KOPT-K1 (cell line): ENCODE measurements around the gene RBM4.
A peak's percentile ranks its signal among the peaks of the same experiment; 100 is the strongest.
"Not testable (repeated sequence)": the region's sequence is repeated elsewhere in the genome, so short reads cannot be mapped to it uniquely, and the experiment has no call there.

ENCODE experiments used
- H3K27ac ChIP-seq: fragments of 200-600 bp; sonication (generic); 2 replicates; pipeline ENCODE4 v1.5.1; 2016; ENCODE audit warnings: antibody characterized with exemption, mild to moderate bottlenecking, low read depth, low read length; ENCODE audit not compliant: poor library complexity, severe bottlenecking
- H3K36me3 ChIP-seq: fragments of 200-600 bp; sonication (generic); 2 replicates; pipeline ENCODE4 v1.5.1; 2017; ENCODE audit warnings: antibody characterized with exemption, mild to moderate bottlenecking, low read length, moderate library complexity; ENCODE audit not compliant: insufficient read depth
- H3K9me3 ChIP-seq: fragments of 200-600 bp; sonication (generic); 2 replicates; pipeline ENCODE4 v1.5.1; 2017; ENCODE audit warnings: antibody characterized with exemption, low read length, mild to moderate bottlenecking; ENCODE audit not compliant: insufficient read depth, poor library complexity, severe bottlenecking

The RBM4 gene

GRCh38 chr11:66638177-66639065, at the start of gene RBM4:
RBM4 (plus strand) TSS chr11:66638703; CDS start chr11:66639712, 1,009 bp downstream.
- peak within 1 kb of the TSS; percentile 82 for H3K27ac ChIP-seq
- peaks cover 82% of the 10 kb centered on the region for H3K36me3 ChIP-seq
- no peaks in the 10 kb centered on the region for H3K9me3 ChIP-seq

- H3K9me3 ChIP-seq, H3K27ac ChIP-seq, H3K36me3 ChIP-seq: not testable (repeated sequence)
Observed at GRCh38 chr11:66589315-66589714, 49.2 kb upstream of the RBM4 start.

GRCh38 chr11:66589996-66590675, 48.4 kb upstream of the RBM4 start:
- Histone ChIP-seq H3K9me3 (no peaks in the 10 kb centered on the region), H3K36me3 (no peaks in the 10 kb centered on the region), H3K27ac (no peak overlapping the region)

- Histone ChIP-seq H3K9me3 (no peaks in the 10 kb centered on the region), H3K27ac (no peak overlapping the region), H3K36me3 (no peaks in the 10 kb centered on the region)
Observed at GRCh38 chr11:66591175-66591574, 47.3 kb upstream of the RBM4 start.

GRCh38 chr11:66592457-66593302, 45.8 kb upstream of the RBM4 start, which contains the start of the genes CCDC87 and CCS:
CCDC87 (minus strand) TSS chr11:66593063; CDS start chr11:66593015, 48 bp downstream.
CCS (plus strand) TSS chr11:66593185; CDS start chr11:66593262, 77 bp downstream.
- Histone ChIP-seq H3K27ac (peak within 1 kb of the TSS; percentile 67), H3K9me3 (no peaks in the 10 kb centered on the region), H3K36me3 (no peaks in the 10 kb centered on the region)

GRCh38 chr11:66593303-66593635, 45.2 kb upstream of the RBM4 start:
- Histone ChIP-seq H3K36me3 (no peaks in the 10 kb centered on the region), H3K9me3 (no peaks in the 10 kb centered on the region), H3K27ac (peak overlapping the region; percentile 67)

GRCh38 chr11:66593650-66594049, 44.9 kb upstream of the RBM4 start:
- Histone ChIP-seq H3K36me3 (peaks cover under 1% of the 10 kb centered on the region; the same call in 1 of the 2 replicates), H3K27ac (peak overlapping the region; percentile 67), H3K9me3 (no peaks in the 10 kb centered on the region)

- H3K9me3 ChIP-seq, result no peaks in the 10 kb centered on the region
- peak overlapping the region; percentile 45 for H3K27ac ChIP-seq
- H3K36me3 ChIP-seq, result peaks cover 18% of the 10 kb centered on the region
Observed at GRCh38 chr11:66595245-66595904, 43.1 kb upstream of the RBM4 start.

GRCh38 chr11:66598993-66599392, 39.5 kb upstream of the RBM4 start:
- no peak overlapping the region for H3K27ac ChIP-seq
- peaks cover 44% of the 10 kb centered on the region for H3K36me3 ChIP-seq
- no peaks in the 10 kb centered on the region for H3K9me3 ChIP-seq

GRCh38 chr11:66600219-66600618, 38.3 kb upstream of the RBM4 start:
- no peaks in the 10 kb centered on the region for H3K9me3 ChIP-seq
- peaks cover 56% of the 10 kb centered on the region for H3K36me3 ChIP-seq
- H3K27ac ChIP-seq, result no peak overlapping the region

- H3K36me3 ChIP-seq, result peaks cover 61% of the 10 kb centered on the region
- H3K27ac ChIP-seq, result no peak overlapping the region
- no peaks in the 10 kb centered on the region for H3K9me3 ChIP-seq
Observed at GRCh38 chr11:66600631-66601233, 37.8 kb upstream of the RBM4 start.

- H3K36me3 ChIP-seq, result peaks cover 70% of the 10 kb centered on the region
Observed at GRCh38 chr11:66603072-66603471, 35.4 kb upstream of the RBM4 start.

GRCh38 chr11:66604155-66604554, 34.3 kb upstream of the RBM4 start:
- H3K36me3 ChIP-seq, result peaks cover 64% of the 10 kb centered on the region
- no peak overlapping the region for H3K27ac ChIP-seq
- no peaks in the 10 kb centered on the region for H3K9me3 ChIP-seq

More at GRCh38 chr11:66603072-66603471, 35.4 kb upstream of the RBM4 start:
- Histone ChIP-seq H3K9me3 (no peaks in the 10 kb centered on the region), H3K27ac (no peak overlapping the region)

- not testable (repeated sequence) for H3K27ac ChIP-seq, H3K9me3 ChIP-seq
Observed at GRCh38 chr11:66606608-66607007, 31.9 kb upstream of the RBM4 start.

More at GRCh38 chr11:66606608-66607007, 31.9 kb upstream of the RBM4 start:
- H3K36me3 ChIP-seq, result peaks cover 39% of the 10 kb centered on the region
